Activated CD4-positive, alpha-beta T cell treated with anti-CD3 and anti-CD28 coated beads for 36 hours (primary cell): ENCODE results near the gene NOVA2. TPM values are rescaled to one million over a fixed set of nuclear protein-coding genes. Genes with fewer than 3 reads are reported as not detected.

Experiments
- ATAC-seq: fragments of 200-7000 bp; cut with Tn5 transposase; one replicate; pipeline ENCODE4 v1.10.0; 2021; ENCODE audit warnings: mild to moderate bottlenecking, moderate library complexity
- CTCF ChIA-PET: fragments of 350-600 bp; sonication (Branson Sonifier 250); formaldehyde crosslinking; loops from one replicate; lab custom pipeline; 2021; ENCODE audit warnings: antibody characterized with exemption; lab: Charles Lee
- POLR2A ChIA-PET: fragments of 350-600 bp; sonication (Branson Sonifier 250); formaldehyde crosslinking; loops from one replicate; lab custom pipeline; 2021; ENCODE audit warnings: antibody characterized with exemption, inconsistent platforms; lab: Charles Lee
- DNase-seq: peaks from one replicate; pipeline ENCODE4 v3.0.0-alpha.2; 2020
- H3K27ac Mint-ChIP-seq: one replicate; pipeline ENCODE4 v1.8.0; 2021; ENCODE audit warnings: mixed read lengths
- H3K27me3 Mint-ChIP-seq: one replicate; pipeline ENCODE4 v1.8.0; 2021; ENCODE audit warnings: mixed read lengths
- H3K36me3 Mint-ChIP-seq: one replicate; pipeline ENCODE4 v1.8.0; 2021; ENCODE audit warnings: low read depth, mixed read lengths
- H3K4me1 Mint-ChIP-seq: one replicate; pipeline ENCODE4 v1.8.0; 2021; ENCODE audit warnings: mixed read lengths
- H3K4me3 Mint-ChIP-seq: one replicate; pipeline ENCODE4 v1.8.0; 2021; ENCODE audit warnings: mild to moderate bottlenecking, moderate library complexity, mixed read lengths
- H3K9me3 Mint-ChIP-seq: one replicate; pipeline ENCODE4 v1.8.0; 2021; ENCODE audit warnings: low read depth, mixed read lengths
- intact Hi-C, 2 experiments: fragments of 100-400 bp; cut with DNase I in 1 of 2; cut with micrococcal nuclease in 1 of 2; formaldehyde crosslinking; loops; one replicate each; pipeline versions ENCODE4 v1.14.2 to v1.15.1; 2022 to 2024; cut with DNase I, micrococcal nuclease
- total RNA-seq, 2 experiments: library from RNA; stranded (reverse); gene quantifications; one replicate each; pipeline ENCODE4 v1.2.3, GENCODE V29; 2021

Gene NOVA2
- total RNA-seq, 2 experiments from 2014 or later, result 0.02 to 0.09 TPM

GRCh38 chr19:45976178-45976577, 2.5 kb upstream of the NOVA2 start:
- POLR2A ChIA-PET, result no interaction called here
- DNase-seq, result no peak
- no peak overlapping the region for H3K27ac Mint-ChIP-seq
- no peaks in the 10 kb centered on the region for H3K36me3 Mint-ChIP-seq
- peaks cover 37% of the 10 kb centered on the region for H3K27me3 Mint-ChIP-seq
- peaks cover 15% of the 10 kb centered on the region for H3K4me1 Mint-ChIP-seq
- H3K4me3 Mint-ChIP-seq, result no peak overlapping the region
- no peak for ATAC-seq
- intact Hi-C loops, result no loop called here
- H3K9me3 Mint-ChIP-seq, result no peaks in the 10 kb centered on the region
- CTCF ChIA-PET, result interaction anchor here (0.5 kb wide), 1 partner anchor 53 kb away, joined by 3 read pairs; no protein-coding TSS in a partner anchor

- Mint-ChIP-seq H3K36me3 (no peaks in the 10 kb centered on the region), H3K4me1 (peaks cover 17% of the 10 kb centered on the region), H3K27ac (no peak overlapping the region), H3K4me3 (no peak overlapping the region), H3K9me3 (no peaks in the 10 kb centered on the region), H3K27me3 (peaks cover 41% of the 10 kb centered on the region)
- no peak for DNase-seq
- POLR2A ChIA-PET, result no interaction called here
- CTCF ChIA-PET, result interaction anchor here (0.5 kb wide), 1 partner anchor 53 kb away, joined by 3 read pairs; no protein-coding TSS in a partner anchor
- no peak for ATAC-seq
- intact Hi-C loops, result no loop called here
Observed at GRCh38 chr19:45975306-45976070, 1.8 kb upstream of the NOVA2 start.

DNA sequence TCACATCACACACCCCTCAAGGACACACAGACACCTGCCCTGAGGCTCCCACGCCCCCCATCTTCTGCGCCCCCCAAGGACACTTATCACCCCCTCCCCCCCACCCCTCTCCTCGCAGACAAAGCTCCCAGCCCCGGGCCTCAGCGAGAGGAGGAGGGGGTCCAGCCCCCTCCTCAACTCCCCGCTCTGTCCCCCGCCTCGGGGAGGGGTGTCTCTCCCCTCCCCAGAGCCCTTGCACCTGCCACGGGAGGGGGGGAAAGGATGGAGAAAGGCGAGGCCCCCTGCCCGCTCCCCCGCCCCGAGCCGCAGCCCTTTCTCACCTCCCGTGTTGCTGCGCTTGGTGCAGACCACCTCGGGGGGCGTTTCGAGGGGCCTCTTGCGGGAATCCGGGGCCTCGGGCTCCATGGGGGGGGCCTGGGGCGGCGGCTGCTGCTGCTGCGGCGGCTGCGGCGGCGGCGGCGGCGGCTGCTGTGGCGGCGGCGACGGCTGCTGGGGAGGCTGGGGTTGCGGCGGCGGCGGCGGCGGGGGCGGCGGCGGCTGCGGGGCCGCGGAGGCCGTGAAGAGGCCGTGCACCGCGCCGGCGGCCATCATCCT, 621 bp downstream of the NOVA2 start:
- intact Hi-C loops, result no loop called here
- H3K27ac Mint-ChIP-seq, result no peak overlapping the region
- peaks cover 17% of the 10 kb centered on the region for H3K4me1 Mint-ChIP-seq
- H3K36me3 Mint-ChIP-seq, result no peaks in the 10 kb centered on the region
- H3K9me3 Mint-ChIP-seq, result no peaks in the 10 kb centered on the region
- DNase-seq, result peak; percentile 22
- ChIA-PET POLR2A (no interaction called here), CTCF (no interaction called here)
- H3K4me3 Mint-ChIP-seq, result no peak overlapping the region
- ATAC-seq, result no peak
- H3K27me3 Mint-ChIP-seq, result peaks cover 53% of the 10 kb centered on the region

DNA sequence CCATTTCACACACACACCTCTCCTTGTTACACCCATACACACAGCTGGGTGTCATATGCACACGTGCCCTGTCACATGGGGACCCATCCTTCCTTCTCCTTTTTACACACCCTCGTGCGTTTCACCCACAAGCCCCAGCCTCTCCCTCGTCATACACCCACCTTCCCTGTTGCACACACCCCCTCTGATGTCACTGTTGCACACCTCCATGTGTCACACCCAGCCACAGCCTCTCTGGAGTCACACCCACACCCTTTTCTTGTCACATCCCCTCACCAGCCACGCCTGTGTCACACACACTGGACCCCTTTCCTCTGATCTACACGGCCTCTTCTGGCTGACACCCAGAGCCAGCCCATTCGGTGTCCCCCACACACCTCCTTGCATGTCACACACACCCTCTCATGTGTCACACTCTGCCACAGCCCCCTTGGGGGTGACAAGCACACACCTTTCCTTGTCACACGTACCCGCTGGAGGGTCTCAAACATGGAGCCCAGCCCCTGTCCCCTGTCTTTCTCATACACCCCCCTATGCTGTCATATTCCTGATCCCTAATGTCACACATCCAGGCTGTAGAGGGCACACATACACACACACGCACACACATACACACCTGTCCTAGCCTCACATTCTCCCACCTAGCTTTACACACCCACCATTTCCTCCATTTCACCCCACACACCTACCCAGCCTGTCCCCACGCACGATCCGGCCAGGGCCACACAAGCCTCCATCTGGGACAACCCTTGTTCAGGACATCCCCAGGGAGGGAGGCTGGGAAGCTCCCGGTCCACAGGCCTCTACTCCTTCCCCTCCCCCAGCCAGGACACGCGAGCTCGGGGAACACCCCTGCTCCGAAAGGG, 1.4 kb downstream of the NOVA2 start:
- ATAC-seq (peak; percentile 63), DNase-seq (peak; percentile 62)
- no peak overlapping the region for H3K4me3 Mint-ChIP-seq
- ChIA-PET POLR2A (no interaction called here), CTCF (no interaction called here)
- intact Hi-C loops, result no loop called here
- peaks cover 17% of the 10 kb centered on the region for H3K4me1 Mint-ChIP-seq
- peaks cover 51% of the 10 kb centered on the region for H3K27me3 Mint-ChIP-seq
- H3K36me3 Mint-ChIP-seq, result no peaks in the 10 kb centered on the region
- no peaks in the 10 kb centered on the region for H3K9me3 Mint-ChIP-seq
- H3K27ac Mint-ChIP-seq, result no peak overlapping the region

- Mint-ChIP-seq H3K4me3 (no peak overlapping the region), H3K27me3 (peaks cover 55% of the 10 kb centered on the region), H3K4me1 (peaks cover 17% of the 10 kb centered on the region), H3K27ac (no peak overlapping the region), H3K36me3 (no peaks in the 10 kb centered on the region), H3K9me3 (no peaks in the 10 kb centered on the region)
- no peak for DNase-seq
- POLR2A ChIA-PET, result no interaction called here
- CTCF ChIA-PET, result no interaction called here
- intact Hi-C loops, result no loop called here
- ATAC-seq, result no peak
Observed at GRCh38 chr19:45971260-45971902, 2.3 kb downstream of the NOVA2 start.

DNA sequence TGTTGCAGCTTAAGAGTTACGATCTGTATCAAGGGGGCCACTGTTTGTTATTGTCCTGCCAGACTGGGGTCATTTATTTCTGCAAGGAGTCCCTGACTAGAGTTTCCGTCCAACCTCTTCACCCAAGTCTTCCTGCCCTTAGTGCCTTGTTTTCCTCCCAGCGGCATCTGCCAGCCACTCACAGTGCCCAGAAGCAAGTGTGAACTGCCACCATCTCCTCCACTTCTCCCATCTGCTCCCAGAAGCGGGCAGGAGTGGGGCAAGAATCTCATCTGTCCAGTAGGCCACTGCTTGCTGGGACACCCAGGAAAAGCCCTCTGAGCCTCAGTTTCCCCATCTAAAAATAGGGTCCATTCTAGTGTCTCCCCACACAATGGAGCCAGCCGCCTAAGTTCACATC, 4.0 kb downstream of the NOVA2 start:
- DNase-seq (no peak), ATAC-seq (no peak)
- H3K27me3 Mint-ChIP-seq, result peaks cover 48% of the 10 kb centered on the region
- H3K4me1 Mint-ChIP-seq, result peaks cover 17% of the 10 kb centered on the region
- ChIA-PET CTCF (interaction anchor here (0.6 kb wide), 1 partner anchor 766 kb away, joined by 4 read pairs; no protein-coding TSS in a partner anchor), POLR2A (interaction anchor here (0.6 kb wide), 1 partner anchor 82 kb away, joined by 3 read pairs; no protein-coding TSS in a partner anchor)
- no peak overlapping the region for H3K27ac Mint-ChIP-seq
- no peaks in the 10 kb centered on the region for H3K9me3 Mint-ChIP-seq
- no peaks in the 10 kb centered on the region for H3K36me3 Mint-ChIP-seq
- no peak overlapping the region for H3K4me3 Mint-ChIP-seq
- intact Hi-C loops, result no loop called here

DNA sequence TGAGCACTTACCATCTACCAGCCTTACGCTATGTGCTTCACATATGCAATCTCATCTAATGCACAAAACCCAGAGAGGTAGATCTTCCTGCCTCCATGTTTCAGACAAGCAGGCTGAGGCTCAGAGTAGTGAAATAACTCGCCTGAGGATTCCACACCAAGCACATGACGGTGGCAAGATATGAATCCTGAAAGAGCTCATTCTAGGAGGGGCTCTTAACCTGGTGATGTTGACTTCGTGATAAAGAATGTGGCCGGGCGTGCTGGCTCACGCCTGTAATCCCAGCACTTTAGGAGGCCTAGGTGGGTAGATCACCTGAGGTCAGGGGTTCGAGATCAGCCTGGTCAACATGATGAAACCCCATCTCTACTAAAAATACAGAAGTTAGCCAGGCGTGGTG, 5.0 kb downstream of the NOVA2 start:
- Mint-ChIP-seq H3K4me3 (no peak overlapping the region), H3K36me3 (no peaks in the 10 kb centered on the region), H3K4me1 (peaks cover 14% of the 10 kb centered on the region), H3K9me3 (no peaks in the 10 kb centered on the region), H3K27ac (no peak overlapping the region), H3K27me3 (peaks cover 46% of the 10 kb centered on the region)
- intact Hi-C loops, result no loop called here
- ATAC-seq, result no peak
- ChIA-PET POLR2A (interaction anchor here (0.6 kb wide), 1 partner anchor 216 kb away, joined by 3 read pairs; no protein-coding TSS in a partner anchor), CTCF (no interaction called here)
- no peak for DNase-seq

GRCh38 chr19:45967246-45967645, 6.4 kb downstream of the NOVA2 start:
- H3K36me3 Mint-ChIP-seq, result no peaks in the 10 kb centered on the region
- peaks cover 8% of the 10 kb centered on the region for H3K4me1 Mint-ChIP-seq
- no peak overlapping the region for H3K27ac Mint-ChIP-seq
- no peak overlapping the region for H3K4me3 Mint-ChIP-seq
- intact Hi-C loops, result no loop called here
- DNase-seq (no peak), ATAC-seq (no peak)
- no peaks in the 10 kb centered on the region for H3K9me3 Mint-ChIP-seq
- peaks cover 42% of the 10 kb centered on the region for H3K27me3 Mint-ChIP-seq
- ChIA-PET POLR2A (no interaction called here), CTCF (no interaction called here)

GRCh38 chr19:45962021-45962420, 11.6 kb downstream of the NOVA2 start:
- DNase-seq (no peak), ATAC-seq (no peak)
- Mint-ChIP-seq H3K4me3 (no peak overlapping the region), H3K36me3 (no peaks in the 10 kb centered on the region), H3K9me3 (no peaks in the 10 kb centered on the region), H3K27me3 (peaks cover 42% of the 10 kb centered on the region), H3K4me1 (no peaks in the 10 kb centered on the region), H3K27ac (no peak overlapping the region)
- intact Hi-C loops, result no loop called here
- POLR2A ChIA-PET, result no interaction called here
- CTCF ChIA-PET, result interaction anchor here (1.3 kb wide), 1 partner anchor 25 kb away, joined by 3 read pairs; no protein-coding TSS in a partner anchor

DNA sequence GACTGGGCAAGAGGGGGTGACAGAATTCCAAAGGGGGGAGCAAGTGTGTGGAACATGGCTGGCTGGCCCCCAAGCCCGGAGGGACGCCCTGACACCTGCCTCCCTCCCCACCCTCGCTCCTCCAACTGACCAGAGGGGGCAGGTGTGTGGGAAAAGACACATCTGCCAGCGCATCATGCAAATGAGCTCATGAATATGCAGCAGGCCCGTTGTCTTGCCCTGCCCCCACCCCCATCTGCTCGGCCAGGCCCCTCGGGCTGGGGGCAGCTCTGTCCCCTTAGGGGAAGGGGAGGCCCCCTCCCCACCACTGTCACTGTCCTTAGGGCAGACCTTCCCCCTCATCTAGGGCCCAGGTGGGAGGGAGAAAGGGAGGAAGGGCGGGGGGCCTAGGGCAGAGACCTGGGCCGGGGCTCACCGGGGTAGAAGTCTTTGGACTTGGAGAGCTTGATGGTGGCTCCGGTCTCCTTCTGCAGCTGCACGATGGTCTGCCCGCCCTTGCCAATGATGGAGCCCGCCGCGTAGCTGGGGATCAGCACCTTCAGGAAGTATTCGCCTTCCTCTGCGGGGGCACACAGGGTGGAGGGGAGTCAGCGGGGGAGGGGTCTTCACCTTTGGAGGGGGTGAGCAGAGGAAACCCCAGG, 12.9 kb downstream of the NOVA2 start:
- intact Hi-C loops, result no loop called here
- no peaks in the 10 kb centered on the region for H3K36me3 Mint-ChIP-seq
- peaks cover 38% of the 10 kb centered on the region for H3K27me3 Mint-ChIP-seq
- POLR2A ChIA-PET, result no interaction called here
- H3K9me3 Mint-ChIP-seq, result no peaks in the 10 kb centered on the region
- ATAC-seq (no peak), DNase-seq (no peak)
- no peak overlapping the region for H3K4me3 Mint-ChIP-seq
- no peaks in the 10 kb centered on the region for H3K4me1 Mint-ChIP-seq
- CTCF ChIA-PET, result interaction anchor here (0.7 to 1.3 kb wide), 3 partner anchors 12 to 56 kb away, joined by 3 to 4 read pairs (median 4); no protein-coding TSS in a partner anchor
- H3K27ac Mint-ChIP-seq, result no peak overlapping the region
